Measurements from ENCODE around the gene S100PBP. TPM values are rescaled to one million over a fixed set of nuclear protein-coding genes. Genes with fewer than 3 reads are reported as not detected.

S100PBP gene
- total and polyA plus RNA-seq, 10 of the 15 experiments (the other 5 are each of a cell fraction or from before 2014, with no cell fraction given), result 17.0 to 98.3 (median 40.6) TPM

GRCh38 chr1:32855861-32856617 is 38.6 kb downstream of the S100PBP start:
- no peak overlapping the region for H3K4me2 ChIP-seq (ENCODE audit: control insufficient read depth, insufficient read depth)
- H3K27ac ChIP-seq (ENCODE audit: control insufficient read depth, insufficient read depth), result no peak overlapping the region
- SMC1A ChIA-PET (ENCODE audit: uncharacterized antibody, unreplicated experiment), result no interaction called here
- no peaks in the 10 kb centered on the region for H3K4me1 ChIP-seq (ENCODE audit: control insufficient read depth, insufficient read depth, low read length)
- no peaks in the 10 kb centered on the region for H3K27me3 ChIP-seq (replicated peaks in 1 of 2; ENCODE audit: control insufficient read depth in 2 of 2, insufficient read depth in 2 of 2, low read length in 1 of 2)
- H4K20me1 ChIP-seq (ENCODE audit: control insufficient read depth, insufficient read depth), result no peaks in the 10 kb centered on the region
- CTCF ChIA-PET, result no interaction called here
- H3K36me3 ChIP-seq (ENCODE audit: control insufficient read depth in 2 of 2, insufficient read depth in 2 of 2, low read length in 1 of 2), result peaks cover 2 to 25% of the 10 kb centered on the region in 2 experiments
- no TSS peak for BruUV-seq (replicated peaks)
- in situ Hi-C loops (cut with MboI), result no loop called here
- no peak for ATAC-seq
- no peaks in the 10 kb centered on the region for H3K9me3 ChIP-seq (replicated peaks; ENCODE audit: control insufficient read depth, insufficient read depth, low read length)
- no peak overlapping the region for H2AFZ ChIP-seq (ENCODE audit: control insufficient read depth, low read depth, low read length)
- no peaks in the 10 kb centered on the region for H3K79me2 ChIP-seq (ENCODE audit: control insufficient read depth, insufficient read depth, low read length)
- H3K9ac ChIP-seq (ENCODE audit: control insufficient read depth, insufficient read depth, low read length), result no peak overlapping the region
- DNase-seq (ENCODE audit: low read depth, low spot score), result no peak
- RAD21 ChIA-PET (ENCODE audit: unreplicated experiment), result no interaction called here
- no peak for TF ChIP-seq FOXM1 (IDR thresholded peaks at IDR 0.05; ENCODE audit: low read depth, low read length)
- no peak for TF ChIP-seq SREBF1 (IDR thresholded peaks at IDR 0.05; ENCODE audit: low read length)
- TF ChIP-seq SMC3 (IDR thresholded peaks at IDR 0.05; ENCODE audit: borderline replicate concordance, low read length), result no peak
- no peak overlapping the region for H3K4me3 ChIP-seq
- POLR2A ChIA-PET, result no interaction called here
- intact Hi-C loops (cut with micrococcal nuclease; ENCODE audit: unreplicated experiment), result no loop called here
- WGBS (ENCODE audit: insufficient coverage, insufficient replicate concordance, low lambda C conversion rate, missing lambda C conversion rate), result 96% methylated on average over 13 of the region's 13 CpGs
- FAIRE-seq, result no peak

GRCh38 chr1:32858136-32858535 is 40.7 kb downstream of the S100PBP start:
- Histone ChIP-seq H3K27ac (ENCODE audit: control insufficient read depth, insufficient read depth) (no peak overlapping the region), H4K20me1 (ENCODE audit: control insufficient read depth, insufficient read depth) (no peaks in the 10 kb centered on the region), H3K9me3 (replicated peaks; ENCODE audit: control insufficient read depth, insufficient read depth, low read length) (no peaks in the 10 kb centered on the region), H3K9ac (ENCODE audit: control insufficient read depth, insufficient read depth, low read length) (no peak overlapping the region), H2AFZ (ENCODE audit: control insufficient read depth, low read depth, low read length) (no peak overlapping the region), H3K4me2 (ENCODE audit: control insufficient read depth, insufficient read depth) (no peak overlapping the region), H3K4me1 (ENCODE audit: control insufficient read depth, insufficient read depth, low read length) (no peaks in the 10 kb centered on the region), H3K4me3 (no peak overlapping the region), H3K79me2 (ENCODE audit: control insufficient read depth, insufficient read depth, low read length) (no peaks in the 10 kb centered on the region), H3K27me3 (replicated peaks in 1 of 2; ENCODE audit: control insufficient read depth in 2 of 2, insufficient read depth in 2 of 2, low read length in 1 of 2) (no peaks in the 10 kb centered on the region), H3K36me3 (ENCODE audit: control insufficient read depth in 2 of 2, insufficient read depth in 2 of 2, low read length in 1 of 2) (peaks cover 3 to 32% of the 10 kb centered on the region in 2 experiments)
- SMC1A ChIA-PET (ENCODE audit: uncharacterized antibody, unreplicated experiment), result interaction anchor here (1.5 to 1.6 kb wide), 2 partner anchors 8 to 29 kb away, joined by 4 to 5 read pairs; no protein-coding TSS in a partner anchor
- BruUV-seq (replicated peaks), result no TSS peak
- RAD21 ChIA-PET (ENCODE audit: unreplicated experiment), result no interaction called here
- ATAC-seq, result no peak
- CTCF ChIA-PET, result interaction anchor here (0.8 to 6.5 kb wide), 4 partner anchors 14 to 146 kb away, joined by 3 to 37 read pairs (median 4); no protein-coding TSS in a partner anchor
- 93% methylated on average over 2 of the region's 2 CpGs for WGBS (ENCODE audit: insufficient coverage, insufficient replicate concordance, low lambda C conversion rate, missing lambda C conversion rate)
- intact Hi-C loops (cut with micrococcal nuclease; ENCODE audit: unreplicated experiment), result no loop called here
- TF ChIP-seq HDAC2 (IDR thresholded peaks at IDR 0.05) (no peak), CHD4 (IDR thresholded peaks at IDR 0.05) (no peak), BCLAF1 (IDR thresholded peaks at IDR 0.05) (no peak), ZNF274 (IDR thresholded peaks at IDR 0.05; ENCODE audit: insufficient read depth, insufficient read length) (no peak)
- no peak for DNase-seq (ENCODE audit: low read depth, low spot score)
- POLR2A ChIA-PET, result no interaction called here
- no peak for FAIRE-seq
- in situ Hi-C loops (cut with MboI), result no loop called here

Measured in GM12878 (cell line).